GM12872 (cell line): ENCODE results near the gene ASAP3.
A peak's percentile ranks its signal among the peaks of the same experiment; 100 is the strongest.

ENCODE experiments used
- TF ChIP-seq, protein P1 (sequence below): IDR thresholded peaks from 3 replicates; pipeline ENCODE4 v1.5.1; 2011; ENCODE audit warnings: low read depth, mild to moderate bottlenecking, low read length, moderate library complexity; ENCODE audit not compliant: insufficient read depth

The ASAP3 gene

DNA sequence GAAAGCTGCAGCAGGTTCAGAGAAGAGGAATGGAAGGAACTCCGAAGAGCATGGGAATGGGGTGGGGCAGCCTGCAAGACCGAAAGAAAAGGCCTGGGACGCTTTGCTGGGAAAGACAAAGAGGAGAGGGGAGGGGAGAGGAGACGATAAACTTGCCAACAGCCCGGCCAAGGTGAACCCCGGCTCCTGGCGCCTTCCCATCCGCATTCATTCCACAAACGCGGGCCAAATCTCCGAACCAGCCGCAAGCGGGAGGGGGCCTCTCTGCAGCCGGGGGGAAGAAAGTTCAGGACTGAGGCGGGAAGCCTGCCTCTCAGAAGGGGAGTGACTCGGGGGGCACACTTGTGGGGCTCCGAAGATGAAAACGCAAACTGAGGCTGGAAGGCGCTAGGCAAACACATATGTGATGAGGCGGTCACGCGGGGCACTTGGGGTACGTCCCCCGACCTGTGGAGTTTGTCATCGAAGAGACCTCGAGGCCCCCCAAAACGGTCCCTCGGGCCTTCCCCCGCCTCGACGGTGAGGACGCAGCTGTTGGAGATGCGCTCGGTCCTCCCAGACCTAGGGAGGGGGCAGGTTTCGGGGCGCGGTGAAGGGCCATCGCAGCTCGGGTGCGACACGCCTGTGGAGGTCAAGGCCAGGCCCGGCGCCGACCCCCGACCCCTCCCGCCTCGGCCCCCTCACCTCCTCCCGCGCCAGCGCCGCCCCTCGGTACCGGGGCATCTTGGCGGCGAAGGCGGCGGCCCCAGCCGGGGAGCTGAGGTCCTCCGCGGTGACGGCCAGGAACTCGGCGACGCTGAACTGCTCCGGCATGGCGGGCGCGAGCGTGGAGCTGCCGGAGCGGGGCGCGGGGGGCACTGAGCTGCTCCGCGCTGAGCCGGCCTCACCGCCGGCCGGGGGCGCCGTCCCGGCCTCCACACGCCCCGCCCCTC, at the start of gene ASAP3:
Gene ASAP3, minus strand, starts transcription at position 859 of the 932 bp plus-strand sequence. Its CDS starts 46 bp downstream, at position 813.
- TF ChIP-seq, protein P1, sequence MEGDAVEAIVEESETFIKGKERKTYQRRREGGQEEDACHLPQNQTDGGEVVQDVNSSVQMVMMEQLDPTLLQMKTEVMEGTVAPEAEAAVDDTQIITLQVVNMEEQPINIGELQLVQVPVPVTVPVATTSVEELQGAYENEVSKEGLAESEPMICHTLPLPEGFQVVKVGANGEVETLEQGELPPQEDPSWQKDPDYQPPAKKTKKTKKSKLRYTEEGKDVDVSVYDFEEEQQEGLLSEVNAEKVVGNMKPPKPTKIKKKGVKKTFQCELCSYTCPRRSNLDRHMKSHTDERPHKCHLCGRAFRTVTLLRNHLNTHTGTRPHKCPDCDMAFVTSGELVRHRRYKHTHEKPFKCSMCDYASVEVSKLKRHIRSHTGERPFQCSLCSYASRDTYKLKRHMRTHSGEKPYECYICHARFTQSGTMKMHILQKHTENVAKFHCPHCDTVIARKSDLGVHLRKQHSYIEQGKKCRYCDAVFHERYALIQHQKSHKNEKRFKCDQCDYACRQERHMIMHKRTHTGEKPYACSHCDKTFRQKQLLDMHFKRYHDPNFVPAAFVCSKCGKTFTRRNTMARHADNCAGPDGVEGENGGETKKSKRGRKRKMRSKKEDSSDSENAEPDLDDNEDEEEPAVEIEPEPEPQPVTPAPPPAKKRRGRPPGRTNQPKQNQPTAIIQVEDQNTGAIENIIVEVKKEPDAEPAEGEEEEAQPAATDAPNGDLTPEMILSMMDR = 0 out of 3 replicates have a peak, but pooled peaks have one; percentile 5

- TF ChIP-seq, protein P1 = no peak
Measured at GRCh38 chr1:23533246-23534023, 49.5 kb upstream of the ASAP3 start.

DNA sequence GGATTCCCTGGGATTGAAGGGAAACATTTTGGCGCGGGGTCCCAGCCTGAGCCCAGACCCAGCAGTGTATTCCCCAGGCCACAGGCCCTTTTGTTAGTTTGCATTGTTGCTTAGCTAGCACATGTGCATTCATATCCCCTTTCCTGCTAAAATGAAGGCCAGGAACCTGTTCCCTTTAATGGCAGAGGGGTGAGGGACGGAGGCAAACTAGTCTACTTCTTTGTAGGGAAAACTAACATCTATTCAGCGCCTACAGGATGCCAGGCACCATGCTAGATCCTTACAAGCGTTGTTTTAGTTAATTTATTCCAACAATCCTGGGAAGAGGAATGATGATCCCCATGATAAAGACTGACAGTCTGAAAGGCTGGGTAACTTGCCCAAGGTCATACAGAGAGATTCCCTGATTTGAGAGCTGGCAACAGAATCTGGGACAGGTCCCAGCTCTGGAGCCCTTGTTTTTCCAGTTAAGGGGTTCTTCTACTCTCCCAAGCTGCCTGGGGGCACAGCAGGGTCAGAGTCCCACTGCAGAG, 47.6 kb upstream of the ASAP3 start:
- TF ChIP-seq, protein P1 = no peak

- TF ChIP-seq, protein P1 = 0 out of 3 replicates have a peak, but pooled peaks have one; percentile 14
Measured at GRCh38 chr1:23530747-23531561, 47.0 kb upstream of the ASAP3 start, which contains the start of gene E2F2. E2F2 (minus strand) TSS chr1:23531233; CDS start chr1:23530793, 440 bp downstream.

DNA sequence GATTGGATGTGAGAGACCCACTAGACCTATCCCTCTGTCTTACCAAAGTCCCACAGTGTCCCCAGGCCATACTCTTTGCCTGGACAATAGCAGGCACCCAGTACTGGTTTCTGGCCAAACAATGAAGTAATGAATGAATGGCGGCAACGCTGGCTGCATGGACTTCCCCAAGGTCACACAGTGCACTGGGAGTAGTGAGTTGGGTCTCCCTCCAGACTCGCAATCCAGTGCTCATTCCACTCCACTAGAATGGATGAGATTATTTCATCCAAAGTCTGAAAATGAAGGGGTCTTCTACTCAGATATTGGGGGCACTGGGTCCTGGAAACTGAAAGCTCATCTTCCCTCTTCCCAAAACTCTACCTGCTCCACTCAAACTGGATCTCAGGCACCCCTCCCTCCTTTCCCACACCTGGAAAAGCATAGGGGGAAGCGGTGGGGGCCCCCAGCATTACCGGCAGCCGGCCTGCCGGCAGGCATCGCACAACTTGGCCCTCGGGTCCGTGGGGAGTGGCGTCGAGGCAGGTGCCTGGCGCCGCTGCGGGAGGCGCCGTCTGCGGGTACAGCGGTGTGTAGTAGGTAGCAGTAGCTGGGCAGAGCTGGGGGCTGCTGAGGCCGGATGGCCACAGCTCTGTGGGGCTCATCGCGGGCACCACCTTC, 46.2 kb upstream of the ASAP3 start:
- TF ChIP-seq, protein P1 = no peak

DNA sequence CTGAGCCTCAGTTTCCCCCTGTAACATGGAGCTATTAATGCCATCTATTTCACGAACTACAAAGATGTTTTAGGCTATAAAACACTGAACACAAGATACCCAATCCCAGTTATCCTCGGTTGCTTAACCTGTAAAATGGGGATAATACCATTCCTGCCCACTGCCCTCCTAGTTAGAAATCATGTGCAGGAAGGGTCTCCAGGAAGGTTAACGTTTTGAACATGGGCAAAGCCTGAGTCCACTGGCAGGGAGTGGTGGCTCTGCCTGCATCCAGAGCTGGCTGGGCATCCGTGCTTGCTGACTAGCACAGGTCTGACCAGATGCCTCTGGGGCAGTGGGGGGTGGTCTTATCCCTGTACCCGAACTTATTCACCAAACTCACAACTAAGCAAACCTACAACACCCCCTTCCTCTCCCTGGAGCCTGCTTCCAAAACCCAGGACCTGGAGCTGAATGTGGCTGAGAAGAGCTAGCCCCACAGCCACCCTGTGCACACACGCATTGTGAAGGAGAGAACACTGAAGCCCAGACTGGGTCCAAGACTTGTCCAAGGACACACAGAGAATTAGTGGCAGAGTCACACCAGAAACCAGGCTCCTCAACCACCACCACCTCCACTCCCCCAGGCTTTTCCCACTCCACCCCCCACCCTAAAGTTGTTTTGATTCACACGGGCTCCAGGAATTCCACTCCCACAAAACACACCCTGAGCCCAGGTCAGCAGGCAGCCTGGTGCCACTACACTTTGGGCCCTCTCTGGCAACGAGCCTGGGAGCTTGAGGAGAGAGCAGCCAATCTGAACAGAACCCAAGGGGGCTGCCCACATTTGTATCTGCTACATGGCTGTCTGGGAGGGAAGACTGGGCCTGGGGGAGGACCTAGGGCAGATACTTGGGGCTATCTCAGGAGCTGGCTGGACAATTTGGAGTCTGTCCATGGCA, 45.4 kb upstream of the ASAP3 start:
- TF ChIP-seq, protein P1 = no peak
